ENCODE data around the gene MAP2K4.

GRCh38 chr17:12085076-12085949, 64.6 kb downstream of the MAP2K4 start:
- TF ChIP-seq ZNF423 (CRISPR knock-in tag; IDR thresholded peaks at IDR 0.05) (no peak), ATF2 (CRISPR knock-in tag; IDR thresholded peaks at IDR 0.05; ENCODE audit: borderline replicate concordance, low read depth) (no peak), CREB1 (CRISPR knock-in tag; IDR thresholded peaks at IDR 0.05) (no peak), ESRRA (CRISPR knock-in tag; IDR thresholded peaks at IDR 0.05; ENCODE audit: borderline replicate concordance) (no peak), CTCF (IDR thresholded peaks at IDR 0.05) (no peak), TCF7 (CRISPR knock-in tag; IDR thresholded peaks at IDR 0.05; ENCODE audit: low read depth) (no peak), TEAD4 (CRISPR knock-in tag; IDR thresholded peaks at IDR 0.05) (no peak), MAX (CRISPR knock-in tag; IDR thresholded peaks at IDR 0.05) (no peak), SP1 (CRISPR knock-in tag; conservative IDR thresholded peaks at IDR 0.05) (no peak), ZNF416 (CRISPR knock-in tag; IDR thresholded peaks at IDR 0.05) (no peak), CREM (CRISPR knock-in tag; IDR thresholded peaks at IDR 0.05) (no peak)
- TF ChIP-seq, protein P1, sequence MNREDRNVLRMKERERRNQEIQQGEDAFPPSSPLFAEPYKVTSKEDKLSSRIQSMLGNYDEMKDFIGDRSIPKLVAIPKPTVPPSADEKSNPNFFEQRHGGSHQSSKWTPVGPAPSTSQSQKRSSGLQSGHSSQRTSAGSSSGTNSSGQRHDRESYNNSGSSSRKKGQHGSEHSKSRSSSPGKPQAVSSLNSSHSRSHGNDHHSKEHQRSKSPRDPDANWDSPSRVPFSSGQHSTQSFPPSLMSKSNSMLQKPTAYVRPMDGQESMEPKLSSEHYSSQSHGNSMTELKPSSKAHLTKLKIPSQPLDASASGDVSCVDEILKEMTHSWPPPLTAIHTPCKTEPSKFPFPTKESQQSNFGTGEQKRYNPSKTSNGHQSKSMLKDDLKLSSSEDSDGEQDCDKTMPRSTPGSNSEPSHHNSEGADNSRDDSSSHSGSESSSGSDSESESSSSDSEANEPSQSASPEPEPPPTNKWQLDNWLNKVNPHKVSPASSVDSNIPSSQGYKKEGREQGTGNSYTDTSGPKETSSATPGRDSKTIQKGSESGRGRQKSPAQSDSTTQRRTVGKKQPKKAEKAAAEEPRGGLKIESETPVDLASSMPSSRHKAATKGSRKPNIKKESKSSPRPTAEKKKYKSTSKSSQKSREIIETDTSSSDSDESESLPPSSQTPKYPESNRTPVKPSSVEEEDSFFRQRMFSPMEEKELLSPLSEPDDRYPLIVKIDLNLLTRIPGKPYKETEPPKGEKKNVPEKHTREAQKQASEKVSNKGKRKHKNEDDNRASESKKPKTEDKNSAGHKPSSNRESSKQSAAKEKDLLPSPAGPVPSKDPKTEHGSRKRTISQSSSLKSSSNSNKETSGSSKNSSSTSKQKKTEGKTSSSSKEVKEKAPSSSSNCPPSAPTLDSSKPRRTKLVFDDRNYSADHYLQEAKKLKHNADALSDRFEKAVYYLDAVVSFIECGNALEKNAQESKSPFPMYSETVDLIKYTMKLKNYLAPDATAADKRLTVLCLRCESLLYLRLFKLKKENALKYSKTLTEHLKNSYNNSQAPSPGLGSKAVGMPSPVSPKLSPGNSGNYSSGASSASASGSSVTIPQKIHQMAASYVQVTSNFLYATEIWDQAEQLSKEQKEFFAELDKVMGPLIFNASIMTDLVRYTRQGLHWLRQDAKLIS (CRISPR knock-in tag; IDR thresholded peaks at IDR 0.05; ENCODE audit: borderline replicate concordance) = no peak
- TF ChIP-seq, protein P2, sequence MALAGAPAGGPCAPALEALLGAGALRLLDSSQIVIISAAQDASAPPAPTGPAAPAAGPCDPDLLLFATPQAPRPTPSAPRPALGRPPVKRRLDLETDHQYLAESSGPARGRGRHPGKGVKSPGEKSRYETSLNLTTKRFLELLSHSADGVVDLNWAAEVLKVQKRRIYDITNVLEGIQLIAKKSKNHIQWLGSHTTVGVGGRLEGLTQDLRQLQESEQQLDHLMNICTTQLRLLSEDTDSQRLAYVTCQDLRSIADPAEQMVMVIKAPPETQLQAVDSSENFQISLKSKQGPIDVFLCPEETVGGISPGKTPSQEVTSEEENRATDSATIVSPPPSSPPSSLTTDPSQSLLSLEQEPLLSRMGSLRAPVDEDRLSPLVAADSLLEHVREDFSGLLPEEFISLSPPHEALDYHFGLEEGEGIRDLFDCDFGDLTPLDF (CRISPR knock-in tag; IDR thresholded peaks at IDR 0.05) = no peak
